MM.1S (cell line): ENCODE measurements around the gene HKDC1.

ENCODE experiments used
- DNase-seq: peaks from one replicate; pipeline ENCODE4 v3.0.0-alpha.2; 2015
- H2AFZ ChIP-seq: fragments of 300-600 bp; sonication (generic); 2 replicates; pipeline ENCODE4 v1.6.0; 2016; ENCODE audit warnings: antibody characterized with exemption, low read length
- H3F3A ChIP-seq: fragments of 300-600 bp; sonication (generic); 2 replicates; pipeline ENCODE4 v1.6.1; 2016; ENCODE audit warnings: mild to moderate bottlenecking, antibody characterized with exemption, low read length, moderate library complexity, mixed read lengths; ENCODE audit not compliant: insufficient read depth
- H3K27ac ChIP-seq: fragments of 300-600 bp; sonication (generic); 2 replicates; pipeline ENCODE4 v1.5.1; 2016; ENCODE audit warnings: mild to moderate bottlenecking, low read length
- H3K27me3 ChIP-seq: fragments of 300-600 bp; sonication (generic); replicated peaks from 2 replicates; pipeline ENCODE4 v1.6.0; 2016; ENCODE audit warnings: low read length; ENCODE audit not compliant: insufficient read depth
- H3K36me3 ChIP-seq: fragments of 300-600 bp; sonication (generic); replicated peaks from 2 replicates; pipeline ENCODE4 v1.6.1; 2016; ENCODE audit warnings: mild to moderate bottlenecking, low read length, mixed read lengths; ENCODE audit not compliant: insufficient read depth
- H3K4me1 ChIP-seq: fragments of 300-600 bp; sonication (generic); 2 replicates; pipeline ENCODE4 v1.6.1; 2016; ENCODE audit warnings: low read length, mixed read lengths
- H3K4me2 ChIP-seq: fragments of 300-600 bp; sonication (generic); 2 replicates; pipeline ENCODE4 v1.6.0; 2016; ENCODE audit warnings: low read depth, low read length
- H3K4me3 ChIP-seq: fragments of 300-600 bp; sonication (generic); 2 replicates; pipeline ENCODE4 v1.5.1; 2016; ENCODE audit warnings: low read length, mixed read lengths
- H3K79me2 ChIP-seq: fragments of 300-600 bp; sonication (generic); 2 replicates; pipeline ENCODE4 v1.6.1; 2016; ENCODE audit warnings: mixed run types, low read length, mixed read lengths
- H3K9ac ChIP-seq: fragments of 300-600 bp; sonication (generic); 2 replicates; pipeline ENCODE4 v1.6.1; 2016; ENCODE audit warnings: low read length, mixed read lengths
- H3K9me2 ChIP-seq: fragments of 300-600 bp; sonication (generic); replicated peaks from 2 replicates; pipeline ENCODE4 v1.6.1; 2016; ENCODE audit warnings: mild to moderate bottlenecking, low read length, mixed read lengths; ENCODE audit not compliant: insufficient read depth
- H3K9me3 ChIP-seq: fragments of 300-600 bp; sonication (generic); replicated peaks from 2 replicates; pipeline ENCODE4 v1.6.1; 2016; ENCODE audit warnings: mild to moderate bottlenecking, low read length, mixed read lengths; ENCODE audit not compliant: insufficient read depth
- H4K20me1 ChIP-seq: fragments of 300-600 bp; sonication (generic); 2 replicates; pipeline ENCODE4 v1.6.1; 2016; ENCODE audit warnings: mild to moderate bottlenecking, low read length, moderate library complexity, mixed read lengths; ENCODE audit not compliant: insufficient read depth
- EZH2 ChIP-seq: fragments of 300-600 bp; sonication (generic); optimal IDR thresholded peaks from 2 replicates; pipeline ENCODE3; 2017; ENCODE audit warnings: low read depth, mild to moderate bottlenecking, antibody characterized with exemption, low read length, mixed read lengths
- EZH2phosphoT487 ChIP-seq: fragments of 300-600 bp; sonication (generic); IDR thresholded peaks from 2 replicates; pipeline ENCODE4 v1.6.1; 2018; ENCODE audit warnings: antibody characterized with exemption, low read length
- TF ChIP-seq, protein P1 (sequence below): fragments of 300-600 bp; sonication (generic); IDR thresholded peaks from 2 replicates; pipeline ENCODE4 v1.5.1; 2016; ENCODE audit warnings: antibody characterized with exemption, low read length, mixed read lengths

Gene HKDC1

GRCh38 chr10:69232736-69233480 is 12.8 kb downstream of the HKDC1 start:
- no peak for TF ChIP-seq EZH2
- TF ChIP-seq EZH2phosphoT487 = no peak
- TF ChIP-seq, protein P1, sequence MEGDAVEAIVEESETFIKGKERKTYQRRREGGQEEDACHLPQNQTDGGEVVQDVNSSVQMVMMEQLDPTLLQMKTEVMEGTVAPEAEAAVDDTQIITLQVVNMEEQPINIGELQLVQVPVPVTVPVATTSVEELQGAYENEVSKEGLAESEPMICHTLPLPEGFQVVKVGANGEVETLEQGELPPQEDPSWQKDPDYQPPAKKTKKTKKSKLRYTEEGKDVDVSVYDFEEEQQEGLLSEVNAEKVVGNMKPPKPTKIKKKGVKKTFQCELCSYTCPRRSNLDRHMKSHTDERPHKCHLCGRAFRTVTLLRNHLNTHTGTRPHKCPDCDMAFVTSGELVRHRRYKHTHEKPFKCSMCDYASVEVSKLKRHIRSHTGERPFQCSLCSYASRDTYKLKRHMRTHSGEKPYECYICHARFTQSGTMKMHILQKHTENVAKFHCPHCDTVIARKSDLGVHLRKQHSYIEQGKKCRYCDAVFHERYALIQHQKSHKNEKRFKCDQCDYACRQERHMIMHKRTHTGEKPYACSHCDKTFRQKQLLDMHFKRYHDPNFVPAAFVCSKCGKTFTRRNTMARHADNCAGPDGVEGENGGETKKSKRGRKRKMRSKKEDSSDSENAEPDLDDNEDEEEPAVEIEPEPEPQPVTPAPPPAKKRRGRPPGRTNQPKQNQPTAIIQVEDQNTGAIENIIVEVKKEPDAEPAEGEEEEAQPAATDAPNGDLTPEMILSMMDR = no peak
- no peaks in the 10 kb centered on the region for H4K20me1 ChIP-seq
- H3K79me2 ChIP-seq = no peaks in the 10 kb centered on the region
- no peaks in the 10 kb centered on the region for H3K9me2 ChIP-seq
- H3K27ac ChIP-seq = no peak overlapping the region
- H3K4me1 ChIP-seq = peaks cover 17% of the 10 kb centered on the region
- no peak overlapping the region for H3K4me3 ChIP-seq
- DNase-seq = no peak
- H3K9me3 ChIP-seq = no peaks in the 10 kb centered on the region
- no peaks in the 10 kb centered on the region for H3K36me3 ChIP-seq
- no peak overlapping the region for H2AFZ ChIP-seq
- no peak overlapping the region for H3K4me2 ChIP-seq
- H3K9ac ChIP-seq = no peak overlapping the region
- H3K27me3 ChIP-seq = no peaks in the 10 kb centered on the region
- no peaks in the 10 kb centered on the region for H3F3A ChIP-seq

DNA sequence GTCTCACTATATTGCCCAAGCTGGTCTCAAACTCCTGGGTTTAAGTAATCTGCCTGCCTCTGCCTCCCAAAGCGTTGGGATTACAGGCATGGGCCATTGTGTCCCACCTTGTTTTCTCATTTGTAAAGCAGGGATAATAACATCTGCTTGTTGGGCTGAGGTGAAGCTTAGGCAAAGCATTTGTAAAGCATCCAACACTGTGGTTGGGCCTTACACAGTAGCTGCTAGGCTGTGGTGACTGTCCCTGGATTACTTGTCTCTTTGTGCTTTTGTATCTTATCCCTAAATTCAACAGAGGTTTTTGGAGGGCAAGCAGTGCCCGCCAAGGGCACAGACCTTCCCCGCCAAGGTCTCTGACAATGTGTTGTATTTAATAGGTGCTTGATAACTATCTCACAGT is 14.3 kb downstream of the HKDC1 start:
- no peak overlapping the region for H3K4me3 ChIP-seq
- no peak for DNase-seq
- TF ChIP-seq EZH2 (no peak), EZH2phosphoT487 (no peak)
- TF ChIP-seq, protein P1 = no peak
- H3K4me2 ChIP-seq = no peak overlapping the region
- H4K20me1 ChIP-seq = no peaks in the 10 kb centered on the region
- no peaks in the 10 kb centered on the region for H3K27me3 ChIP-seq
- H3K4me1 ChIP-seq = peaks cover 4% of the 10 kb centered on the region
- no peaks in the 10 kb centered on the region for H3K9me2 ChIP-seq
- H3K79me2 ChIP-seq = no peaks in the 10 kb centered on the region
- H3K9me3 ChIP-seq = no peaks in the 10 kb centered on the region
- no peak overlapping the region for H3K9ac ChIP-seq
- no peaks in the 10 kb centered on the region for H3F3A ChIP-seq
- H3K27ac ChIP-seq = no peak overlapping the region
- H3K36me3 ChIP-seq = no peaks in the 10 kb centered on the region
- H2AFZ ChIP-seq = no peak overlapping the region

DNA sequence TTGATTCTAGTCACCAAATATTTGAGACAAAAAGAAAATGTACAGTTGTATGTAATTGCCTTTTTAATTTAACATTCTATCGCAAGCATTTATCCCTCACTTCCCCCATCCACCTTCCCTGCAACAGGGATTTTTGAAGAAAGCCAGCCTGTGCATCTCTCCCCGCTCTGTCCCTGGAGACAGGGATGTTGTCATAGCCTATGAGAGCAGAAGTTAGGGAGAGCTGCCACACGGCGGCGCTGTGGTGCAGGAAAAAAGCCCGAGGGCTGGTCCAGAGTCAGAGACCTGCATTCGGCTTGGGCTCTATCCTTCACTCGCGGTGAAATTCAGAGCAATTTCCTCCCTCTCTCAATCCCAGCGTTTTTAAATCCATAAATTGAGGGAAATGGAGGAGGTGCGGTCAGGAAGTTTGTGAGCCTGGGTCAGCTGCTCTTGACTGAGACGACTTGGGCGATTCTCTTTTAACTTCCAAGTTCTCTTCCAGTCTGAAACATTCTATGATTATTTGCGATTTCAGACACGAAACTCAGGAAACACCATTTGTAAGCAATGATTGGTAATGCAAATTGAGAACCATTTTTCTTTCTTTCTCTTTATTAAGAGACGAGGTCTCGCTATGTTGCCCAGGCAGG is 17.5 kb downstream of the HKDC1 start:
- no peaks in the 10 kb centered on the region for H3K9me2 ChIP-seq
- DNase-seq = peak; percentile 72

More for the DNA sequence above, 17.5 kb downstream of the HKDC1 start:
- Histone ChIP-seq H3F3A (no peaks in the 10 kb centered on the region), H3K27ac (no peak overlapping the region), H3K4me1 (no peaks in the 10 kb centered on the region), H3K9ac (no peak overlapping the region), H3K27me3 (no peaks in the 10 kb centered on the region), H2AFZ (peak overlapping the region; percentile 44), H3K4me3 (no peak overlapping the region), H3K9me3 (no peaks in the 10 kb centered on the region), H3K4me2 (peak overlapping the region; percentile 19; the same call in 1 of the 2 replicates), H3K36me3 (no peaks in the 10 kb centered on the region), H4K20me1 (no peaks in the 10 kb centered on the region), H3K79me2 (no peaks in the 10 kb centered on the region)
- TF ChIP-seq EZH2phosphoT487 (no peak), EZH2 (no peak)
- TF ChIP-seq, protein P1 = peak; percentile 90
